ENCODE measurements around the gene ELAC1.

DNA sequence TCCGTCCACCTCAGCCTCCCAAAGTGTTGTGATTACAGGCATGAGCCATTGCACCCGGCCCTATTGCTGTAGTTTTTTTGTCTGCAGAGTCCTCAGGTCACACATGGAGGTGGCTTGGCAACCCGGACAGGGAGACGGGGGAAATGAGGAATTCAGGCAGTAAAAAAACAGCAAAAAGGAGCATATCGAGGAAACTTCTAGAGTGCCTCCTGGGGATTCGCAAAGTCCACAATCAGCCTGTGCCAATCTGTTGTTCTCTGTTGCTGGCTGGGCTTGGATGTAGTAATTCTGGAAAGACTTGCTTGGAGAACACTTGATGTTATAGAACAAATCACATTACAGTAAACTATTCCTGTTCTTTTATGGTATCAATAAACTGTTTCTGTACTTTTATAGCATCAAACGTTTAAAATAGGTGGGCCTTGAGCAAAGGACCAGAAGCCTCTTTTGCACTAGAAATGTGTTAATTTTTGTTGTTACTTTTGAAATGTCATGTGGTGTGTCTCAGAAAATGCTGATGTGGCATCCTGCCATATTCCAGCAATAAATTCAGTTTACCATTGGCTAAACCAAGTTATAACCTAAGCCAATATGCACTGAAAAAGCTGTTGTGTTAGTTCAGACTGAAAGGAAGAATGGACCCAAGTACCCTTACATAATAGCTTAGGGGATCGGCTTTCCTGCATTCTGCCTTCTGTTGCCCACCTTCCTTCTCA is 14.4 kb downstream of the ELAC1 start:
- no peak for TF ChIP-seq POLR2A (IDR thresholded peaks at IDR 0.05)
- TF ChIP-seq, protein P1, sequence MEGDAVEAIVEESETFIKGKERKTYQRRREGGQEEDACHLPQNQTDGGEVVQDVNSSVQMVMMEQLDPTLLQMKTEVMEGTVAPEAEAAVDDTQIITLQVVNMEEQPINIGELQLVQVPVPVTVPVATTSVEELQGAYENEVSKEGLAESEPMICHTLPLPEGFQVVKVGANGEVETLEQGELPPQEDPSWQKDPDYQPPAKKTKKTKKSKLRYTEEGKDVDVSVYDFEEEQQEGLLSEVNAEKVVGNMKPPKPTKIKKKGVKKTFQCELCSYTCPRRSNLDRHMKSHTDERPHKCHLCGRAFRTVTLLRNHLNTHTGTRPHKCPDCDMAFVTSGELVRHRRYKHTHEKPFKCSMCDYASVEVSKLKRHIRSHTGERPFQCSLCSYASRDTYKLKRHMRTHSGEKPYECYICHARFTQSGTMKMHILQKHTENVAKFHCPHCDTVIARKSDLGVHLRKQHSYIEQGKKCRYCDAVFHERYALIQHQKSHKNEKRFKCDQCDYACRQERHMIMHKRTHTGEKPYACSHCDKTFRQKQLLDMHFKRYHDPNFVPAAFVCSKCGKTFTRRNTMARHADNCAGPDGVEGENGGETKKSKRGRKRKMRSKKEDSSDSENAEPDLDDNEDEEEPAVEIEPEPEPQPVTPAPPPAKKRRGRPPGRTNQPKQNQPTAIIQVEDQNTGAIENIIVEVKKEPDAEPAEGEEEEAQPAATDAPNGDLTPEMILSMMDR (IDR thresholded peaks at IDR 0.05): no peak
- no peak for TF ChIP-seq EP300 (IDR thresholded peaks at IDR 0.05)
